ENCODE measurements around the gene EFCAB6.

Gene EFCAB6

GRCh38 chr22:43707648-43708047 is 104.5 kb downstream of the EFCAB6 start:
- in situ Hi-C loops (cut with HindIII; ENCODE audit: low pct_ligation_motif_present, low sequenced_read_pairs) = no loop called here
- H3K27me3 ChIP-seq (replicated peaks) = no peaks in the 10 kb centered on the region

GRCh38 chr22:43706571-43707328 is 105.4 kb downstream of the EFCAB6 start:
- in situ Hi-C loops (cut with HindIII; ENCODE audit: low pct_ligation_motif_present, low sequenced_read_pairs) = no loop called here
- H3K27ac ChIP-seq = no peak overlapping the region
- DNase-seq = no peak
- no peak for TF ChIP-seq CTCF (IDR thresholded peaks at IDR 0.05; ENCODE audit: low read depth, low read length, missing control alignments)
- H3K36me3 ChIP-seq (replicated peaks) = no peaks in the 10 kb centered on the region
- H3K4me3 ChIP-seq (ENCODE audit: low read depth, low read length) = no peak overlapping the region
- H3K27me3 ChIP-seq (replicated peaks) = no peaks in the 10 kb centered on the region

More at GRCh38 chr22:43707648-43708047, 104.5 kb downstream of the EFCAB6 start:
- no peak for DNase-seq
- no peak for TF ChIP-seq CTCF (IDR thresholded peaks at IDR 0.05; ENCODE audit: low read depth, low read length, missing control alignments)
- Histone ChIP-seq H3K36me3 (replicated peaks) (no peaks in the 10 kb centered on the region), H3K27ac (no peak overlapping the region), H3K4me3 (ENCODE audit: low read depth, low read length) (no peak overlapping the region)

- Histone ChIP-seq H3K36me3 (replicated peaks) (no peaks in the 10 kb centered on the region), H3K4me3 (ENCODE audit: low read depth, low read length) (no peak overlapping the region), H3K27ac (no peak overlapping the region), H3K27me3 (replicated peaks) (no peaks in the 10 kb centered on the region)
- TF ChIP-seq CTCF (IDR thresholded peaks at IDR 0.05; ENCODE audit: low read depth, low read length, missing control alignments) = no peak
- DNase-seq = no peak
- in situ Hi-C loops (cut with HindIII; ENCODE audit: low pct_ligation_motif_present, low sequenced_read_pairs) = no loop called here
Observed at GRCh38 chr22:43706151-43706550, 106.0 kb downstream of the EFCAB6 start.

DNA sequence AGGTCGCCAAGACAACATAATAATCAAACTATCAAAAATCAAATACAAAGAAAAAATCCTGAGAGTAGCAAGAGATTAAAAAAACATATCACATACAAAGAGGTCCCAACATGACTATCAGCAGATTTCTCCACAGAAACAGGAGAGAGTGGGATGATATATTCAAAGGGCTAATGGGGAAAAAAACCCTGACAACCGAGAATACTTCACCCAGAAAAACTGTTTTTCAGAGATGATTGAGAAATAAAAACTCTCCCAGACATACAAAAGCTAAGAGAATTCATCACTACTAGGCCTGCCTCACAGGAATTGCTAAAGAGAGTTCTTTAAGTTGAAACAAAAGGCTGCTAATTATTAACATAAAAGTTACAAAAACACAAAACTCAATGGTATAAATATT is 108.1 kb downstream of the EFCAB6 start:
- no peak for DNase-seq

DNA sequence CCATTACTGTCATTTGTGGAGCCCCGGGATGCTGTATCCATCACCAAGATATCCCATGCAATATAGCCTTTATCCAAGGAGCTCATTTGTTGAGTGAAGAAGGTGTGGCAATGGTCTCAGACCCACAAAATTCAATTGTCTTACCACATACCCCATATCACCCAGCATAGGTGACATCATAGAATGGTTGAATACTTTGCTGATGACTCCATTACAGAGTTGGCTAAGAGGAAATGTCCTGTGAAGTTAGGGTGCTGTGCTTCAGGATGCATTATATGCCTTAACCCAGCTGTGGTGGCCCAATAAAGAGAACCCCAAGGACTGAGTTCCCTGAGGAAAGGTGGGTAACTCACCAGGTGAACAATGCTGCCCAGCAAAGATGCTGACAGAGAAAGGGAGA is 113.7 kb downstream of the EFCAB6 start:
- Histone ChIP-seq H3K27me3 (replicated peaks) (no peaks in the 10 kb centered on the region), H3K36me3 (replicated peaks) (no peaks in the 10 kb centered on the region), H3K27ac (no peak overlapping the region), H3K4me3 (ENCODE audit: low read depth, low read length) (no peak overlapping the region)
- TF ChIP-seq CTCF (IDR thresholded peaks at IDR 0.05; ENCODE audit: low read depth, low read length, missing control alignments) = no peak
- no peak for DNase-seq
- in situ Hi-C loops (cut with HindIII; ENCODE audit: low pct_ligation_motif_present, low sequenced_read_pairs) = no loop called here

More for the DNA sequence above, 108.1 kb downstream of the EFCAB6 start:
- in situ Hi-C loops (cut with HindIII; ENCODE audit: low pct_ligation_motif_present, low sequenced_read_pairs) = no loop called here
- H3K36me3 ChIP-seq (replicated peaks) = no peaks in the 10 kb centered on the region
- H3K4me3 ChIP-seq (ENCODE audit: low read depth, low read length) = no peak overlapping the region
- TF ChIP-seq CTCF (IDR thresholded peaks at IDR 0.05; ENCODE audit: low read depth, low read length, missing control alignments) = no peak
- no peaks in the 10 kb centered on the region for H3K27me3 ChIP-seq (replicated peaks)
- H3K27ac ChIP-seq = no peak overlapping the region

GRCh38 chr22:43697894-43698293 is 114.2 kb downstream of the EFCAB6 start:
- no peak for DNase-seq
- no peak for TF ChIP-seq CTCF (IDR thresholded peaks at IDR 0.05; ENCODE audit: low read depth, low read length, missing control alignments)
- Histone ChIP-seq H3K27me3 (replicated peaks) (no peaks in the 10 kb centered on the region), H3K4me3 (ENCODE audit: low read depth, low read length) (no peak overlapping the region), H3K27ac (no peak overlapping the region), H3K36me3 (replicated peaks) (no peaks in the 10 kb centered on the region)
- in situ Hi-C loops (cut with HindIII; ENCODE audit: low pct_ligation_motif_present, low sequenced_read_pairs) = no loop called here
